HG02938 (cell line): Measurements from ENCODE around the gene PPP1R13L.
A peak's percentile ranks its signal among the peaks of the same experiment; 100 is the strongest.

Experiments used
- ATAC-seq: cut with Tn5 transposase; IDR thresholded peaks from one replicate; pipeline ENCODE4 v1.9.1; 2021; ENCODE audit warnings: mild to moderate bottlenecking, moderate library complexity; ENCODE audit not compliant: unreplicated experiment

PPP1R13L gene

GRCh38 chr19:45370410-45371204 lies 34.3 kb downstream of the PPP1R13L start, which contains the start of gene ERCC2:
ERCC2 (minus strand) TSS chr19:45370573; CDS start chr19:45370540, 33 bp downstream.
- peak; percentile 90 for ATAC-seq

- no peak for ATAC-seq
Observed at GRCh38 chr19:45368737-45369340, 36.0 kb downstream of the PPP1R13L start.

GRCh38 chr19:45368127-45368526 lies 36.7 kb downstream of the PPP1R13L start:
- ATAC-seq: no peak

GRCh38 chr19:45364696-45365095 lies 40.2 kb downstream of the PPP1R13L start:
- no peak for ATAC-seq

GRCh38 chr19:45363861-45364459 lies 40.9 kb downstream of the PPP1R13L start:
- no peak for ATAC-seq

GRCh38 chr19:45362291-45362690 lies 42.6 kb downstream of the PPP1R13L start:
- ATAC-seq: no peak

GRCh38 chr19:45361608-45362007 lies 43.3 kb downstream of the PPP1R13L start:
- no peak for ATAC-seq

GRCh38 chr19:45358213-45358792 lies 46.6 kb downstream of the PPP1R13L start:
- no peak for ATAC-seq

- ATAC-seq: no peak
Observed at GRCh38 chr19:45357445-45357783, 47.5 kb downstream of the PPP1R13L start.

GRCh38 chr19:45356760-45357444 lies 48.0 kb downstream of the PPP1R13L start:
- no peak for ATAC-seq

GRCh38 chr19:45355910-45356309 lies 49.0 kb downstream of the PPP1R13L start:
- no peak for ATAC-seq

GRCh38 chr19:45355402-45355801 lies 49.5 kb downstream of the PPP1R13L start:
- ATAC-seq: no peak

GRCh38 chr19:45354241-45354842 lies 50.5 kb downstream of the PPP1R13L start:
- no peak for ATAC-seq

- no peak for ATAC-seq
Observed at GRCh38 chr19:45352914-45353796, 51.7 kb downstream of the PPP1R13L start.

- ATAC-seq: no peak
Observed at GRCh38 chr19:45352471-45352870, 52.4 kb downstream of the PPP1R13L start.

GRCh38 chr19:45352062-45352461 lies 52.8 kb downstream of the PPP1R13L start:
- no peak for ATAC-seq

GRCh38 chr19:45351401-45351952 lies 53.4 kb downstream of the PPP1R13L start:
- ATAC-seq: no peak

- ATAC-seq: no peak
Observed at GRCh38 chr19:45350477-45351058, 54.3 kb downstream of the PPP1R13L start.

- ATAC-seq: no peak
Observed at GRCh38 chr19:45349430-45349941, 55.4 kb downstream of the PPP1R13L start.
